ENCODE results near the gene OCA2. TPM values are rescaled to one million over a fixed set of nuclear protein-coding genes. Genes with fewer than 3 reads are reported as not detected.
"Not testable (repeated sequence)": the region's sequence is repeated elsewhere in the genome, so short reads cannot be mapped to it uniquely, and the experiment has no call there.

OCA2 gene
- total and polyA plus RNA-seq, 2 experiments from 2014 or later, result 0.49 to 0.63 TPM

DNA sequence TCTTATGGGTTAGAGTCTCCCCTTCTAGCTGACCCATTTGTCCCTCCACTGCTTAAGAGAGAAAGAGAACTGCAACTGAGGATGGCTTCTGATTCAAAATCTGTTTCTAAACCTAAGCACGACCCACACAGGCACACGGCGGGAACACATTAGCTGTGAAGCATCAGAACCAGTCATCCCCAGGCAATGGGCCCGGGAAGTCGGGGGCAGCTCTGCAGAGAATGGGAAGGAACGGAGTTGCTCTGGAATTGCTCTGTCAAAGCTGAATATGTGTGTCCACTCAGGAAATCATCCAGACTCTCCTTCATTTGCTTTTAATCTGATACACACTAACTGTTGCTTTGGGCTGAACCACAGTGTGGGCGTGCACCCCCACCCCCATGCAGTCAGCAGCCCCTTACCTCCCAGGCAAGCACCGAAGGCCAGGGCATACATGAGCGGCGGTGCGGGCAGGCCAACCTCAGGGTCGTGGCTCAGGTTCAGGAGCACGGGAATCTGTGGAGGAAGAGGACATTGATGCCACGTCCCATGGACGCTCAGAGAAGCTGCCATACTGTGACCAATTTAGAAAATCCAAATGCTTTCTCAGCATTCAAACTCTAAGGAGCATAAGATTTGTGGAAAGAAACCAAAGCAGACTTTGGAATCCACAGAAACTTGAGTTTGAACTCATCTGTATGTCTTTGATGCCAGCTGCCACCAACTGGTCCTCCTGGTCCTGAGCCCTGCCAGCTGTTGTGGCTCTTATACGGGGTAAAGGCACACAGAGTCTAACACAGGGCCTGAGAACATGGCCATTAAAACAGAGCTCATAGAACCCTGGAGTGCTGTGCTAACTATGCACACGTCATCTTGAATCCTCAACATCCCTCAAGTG is 247.9 kb downstream of the OCA2 start:
- no peaks in the 10 kb centered on the region for H3K9me3 ChIP-seq (ENCODE audit: low read depth)
- no peaks in the 10 kb centered on the region for H3K27me3 ChIP-seq
- TF ChIP-seq, protein P1, sequence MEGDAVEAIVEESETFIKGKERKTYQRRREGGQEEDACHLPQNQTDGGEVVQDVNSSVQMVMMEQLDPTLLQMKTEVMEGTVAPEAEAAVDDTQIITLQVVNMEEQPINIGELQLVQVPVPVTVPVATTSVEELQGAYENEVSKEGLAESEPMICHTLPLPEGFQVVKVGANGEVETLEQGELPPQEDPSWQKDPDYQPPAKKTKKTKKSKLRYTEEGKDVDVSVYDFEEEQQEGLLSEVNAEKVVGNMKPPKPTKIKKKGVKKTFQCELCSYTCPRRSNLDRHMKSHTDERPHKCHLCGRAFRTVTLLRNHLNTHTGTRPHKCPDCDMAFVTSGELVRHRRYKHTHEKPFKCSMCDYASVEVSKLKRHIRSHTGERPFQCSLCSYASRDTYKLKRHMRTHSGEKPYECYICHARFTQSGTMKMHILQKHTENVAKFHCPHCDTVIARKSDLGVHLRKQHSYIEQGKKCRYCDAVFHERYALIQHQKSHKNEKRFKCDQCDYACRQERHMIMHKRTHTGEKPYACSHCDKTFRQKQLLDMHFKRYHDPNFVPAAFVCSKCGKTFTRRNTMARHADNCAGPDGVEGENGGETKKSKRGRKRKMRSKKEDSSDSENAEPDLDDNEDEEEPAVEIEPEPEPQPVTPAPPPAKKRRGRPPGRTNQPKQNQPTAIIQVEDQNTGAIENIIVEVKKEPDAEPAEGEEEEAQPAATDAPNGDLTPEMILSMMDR (IDR thresholded peaks at IDR 0.05; ENCODE audit: low read depth, low read length), result no peak
- peaks cover 3% of the 10 kb centered on the region for H3K4me1 ChIP-seq (ENCODE audit: low read depth)
- DNase-seq (ENCODE audit: low read depth in 1 of 2, low spot score in 1 of 2), result no peak
- H3K36me3 ChIP-seq, result no peaks in the 10 kb centered on the region
- H3K27ac ChIP-seq, result no peak overlapping the region
- H3K4me3 ChIP-seq, result no peak overlapping the region

DNA sequence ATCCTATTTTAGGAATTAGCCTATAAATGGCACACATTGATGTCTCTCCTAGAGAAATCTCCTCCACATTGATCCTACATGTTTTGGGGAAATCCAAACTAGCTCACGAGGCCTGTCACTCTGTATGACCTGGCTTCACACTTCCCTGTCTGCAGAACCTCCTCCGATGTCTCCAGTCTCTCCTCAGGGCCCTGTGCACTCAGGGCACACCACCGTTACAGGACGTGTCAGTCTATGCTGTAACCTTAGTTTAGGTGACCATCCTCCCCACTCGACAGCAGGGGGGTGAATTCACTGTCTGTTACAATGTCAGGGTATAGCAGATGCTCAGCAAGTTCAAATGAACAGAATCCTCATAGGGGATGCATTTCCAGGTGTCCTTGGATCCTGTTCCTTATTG is 249.1 kb downstream of the OCA2 start:
- TF ChIP-seq, protein P1 (IDR thresholded peaks at IDR 0.05; ENCODE audit: low read depth, low read length), result no peak
- Histone ChIP-seq H3K4me1 (ENCODE audit: low read depth) (peaks cover 3% of the 10 kb centered on the region), H3K4me3 (no peak overlapping the region), H3K27ac (no peak overlapping the region), H3K36me3 (no peaks in the 10 kb centered on the region), H3K27me3 (no peaks in the 10 kb centered on the region), H3K9me3 (ENCODE audit: low read depth) (no peaks in the 10 kb centered on the region)
- no peak for DNase-seq (ENCODE audit: low read depth in 1 of 2, low spot score in 1 of 2)

DNA sequence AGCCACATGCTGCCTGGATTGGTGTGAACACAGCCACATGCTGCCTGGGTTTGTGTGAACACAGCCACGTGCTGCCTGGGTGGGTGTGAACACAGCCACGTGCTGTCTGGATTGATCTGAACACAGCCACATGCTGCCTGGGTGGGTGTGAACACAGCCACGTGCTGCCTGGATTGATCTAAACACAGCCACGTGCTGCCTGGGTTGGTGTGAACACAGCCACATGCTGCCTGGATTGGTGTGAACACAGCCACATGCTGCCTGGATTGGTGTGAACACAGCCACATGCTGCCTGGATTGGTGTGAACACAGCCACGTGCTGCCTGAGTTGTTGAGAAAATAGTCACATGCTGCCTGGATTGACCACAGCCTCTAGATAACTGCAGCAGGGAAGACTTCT is 250.2 kb downstream of the OCA2 start:
- H3K27ac ChIP-seq; H3K27me3 ChIP-seq; H3K9me3 ChIP-seq (ENCODE audit: low read depth); DNase-seq (ENCODE audit: low read depth in 1 of 2, low spot score in 1 of 2); H3K4me1 ChIP-seq (ENCODE audit: low read depth); H3K4me3 ChIP-seq; H3K36me3 ChIP-seq: not testable (repeated sequence)

DNA sequence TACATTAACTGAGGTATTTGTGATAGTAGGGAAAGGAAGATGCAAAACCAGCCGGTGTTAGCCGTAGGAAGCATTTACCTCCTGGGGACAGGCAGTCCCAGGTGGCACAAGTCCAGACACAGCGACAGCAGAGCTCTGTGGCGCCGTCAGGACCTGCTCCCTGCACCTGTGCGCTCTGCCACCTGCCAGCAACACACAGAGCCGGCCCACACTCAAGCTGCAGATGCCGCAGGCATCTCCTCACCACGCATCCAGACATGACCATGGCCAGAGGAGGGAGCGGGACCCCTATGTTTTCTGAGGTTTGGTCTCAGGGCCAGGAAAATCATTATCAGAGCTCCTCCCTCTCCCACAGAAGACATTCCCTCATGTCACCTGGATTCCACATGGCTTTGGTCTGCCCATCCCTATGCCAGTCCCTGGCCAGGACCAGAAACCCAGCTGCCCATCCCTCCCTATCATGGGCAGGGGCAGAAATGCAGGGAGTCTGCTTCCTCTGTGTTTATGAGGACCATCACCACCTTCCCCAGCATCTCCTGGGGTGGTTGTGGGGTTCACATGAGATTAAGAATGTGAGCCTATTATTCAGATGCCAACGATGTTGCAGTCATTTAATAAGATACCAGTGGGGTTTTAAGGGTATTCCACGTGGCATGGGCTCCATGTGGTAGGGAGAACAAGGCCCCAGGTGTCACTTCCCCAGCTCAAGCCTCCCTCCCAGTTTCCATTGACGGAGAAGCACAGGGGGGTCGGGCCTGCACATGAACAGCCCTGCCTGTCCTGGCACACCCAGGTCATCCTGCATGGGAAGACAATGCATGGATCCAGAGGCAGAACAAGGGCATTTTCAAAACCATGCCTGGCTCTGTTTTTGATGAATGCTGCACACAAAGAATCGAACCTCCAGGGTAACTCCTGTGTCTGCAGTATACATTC is 251.1 kb downstream of the OCA2 start:
- Histone ChIP-seq H3K27ac (no peak overlapping the region), H3K4me1 (ENCODE audit: low read depth) (peaks cover 3% of the 10 kb centered on the region), H3K36me3 (no peaks in the 10 kb centered on the region), H3K9me3 (ENCODE audit: low read depth) (no peaks in the 10 kb centered on the region), H3K27me3 (no peaks in the 10 kb centered on the region), H3K4me3 (no peak overlapping the region)
- DNase-seq (ENCODE audit: low read depth in 1 of 2, low spot score in 1 of 2), result no peak
- TF ChIP-seq, protein P1 (IDR thresholded peaks at IDR 0.05; ENCODE audit: low read depth, low read length), result no peak

DNA sequence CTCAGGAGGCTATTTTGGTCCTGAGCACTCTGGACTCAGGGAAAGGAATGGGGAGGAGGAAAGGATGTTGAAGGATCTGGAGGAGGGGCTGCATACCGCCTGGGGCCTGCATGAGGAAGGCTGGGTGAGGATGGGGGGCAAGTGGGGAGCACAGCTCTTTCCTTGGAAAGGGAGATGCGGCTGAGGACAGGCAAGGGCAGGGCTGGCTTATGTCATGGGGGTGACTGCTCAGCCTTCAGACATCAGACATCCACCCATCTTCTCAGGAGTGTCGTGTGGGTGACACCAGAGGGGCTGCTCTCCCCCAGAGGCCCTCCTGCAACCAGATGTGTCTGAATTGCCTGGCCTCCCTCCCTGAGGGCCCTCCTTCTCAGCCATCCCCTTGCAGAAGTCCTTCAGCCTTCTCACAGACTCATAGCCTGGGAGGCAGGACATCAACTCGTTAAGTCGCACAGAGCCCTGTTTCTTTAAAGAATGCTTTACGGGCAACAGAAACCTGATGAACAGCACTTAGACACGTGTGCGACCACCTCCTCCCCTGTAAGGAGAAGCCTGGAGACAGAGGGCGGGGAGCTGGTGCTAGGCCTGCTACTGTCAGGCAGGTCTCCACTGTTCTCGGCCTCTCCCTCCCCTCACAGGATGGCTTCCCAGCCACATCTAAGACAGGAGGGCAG is 252.3 kb downstream of the OCA2 start:
- DNase-seq (ENCODE audit: low read depth in 1 of 2, low spot score in 1 of 2), result no peak
- Histone ChIP-seq H3K27ac (no peak overlapping the region), H3K4me3 (no peak overlapping the region), H3K4me1 (ENCODE audit: low read depth) (peaks cover 3% of the 10 kb centered on the region), H3K9me3 (ENCODE audit: low read depth) (no peaks in the 10 kb centered on the region), H3K36me3 (no peaks in the 10 kb centered on the region), H3K27me3 (no peaks in the 10 kb centered on the region)
- TF ChIP-seq, protein P1 (IDR thresholded peaks at IDR 0.05; ENCODE audit: low read depth, low read length), result no peak

Measured in cardiac muscle cell (in vitro differentiated cells and primary cell).